Germinal center (tissue), 1 donor: Measurements from ENCODE around the gene PGBD1.
A peak's percentile ranks its signal among the peaks of the same experiment; 100 is the strongest.

Experiments used
- DNase-seq: peaks from one replicate; pipeline ENCODE4 v3.0.0; 2012; ENCODE audit warnings: mixed read lengths, low spot score

PGBD1 gene

GRCh38 chr6:28335564-28336283, 54.4 kb downstream of the PGBD1 start, which contains the start of gene ZSCAN31:
Gene ZSCAN31, minus strand, starts transcription at chr6:28336148. Its CDS starts 6,465 bp downstream, at chr6:28329683.
- peak; percentile 84 for DNase-seq

GRCh38 chr6:28336284-28337120, 55.1 kb downstream of the PGBD1 start:
- DNase-seq = no peak

- DNase-seq = no peak
Measured at GRCh38 chr6:28337121-28337520, 55.7 kb downstream of the PGBD1 start.

- DNase-seq = no peak
Measured at GRCh38 chr6:28340310-28341095, 59.1 kb downstream of the PGBD1 start.

- no peak for DNase-seq
Measured at GRCh38 chr6:28343898-28344677, 62.7 kb downstream of the PGBD1 start.

- no peak for DNase-seq
Measured at GRCh38 chr6:28345201-28345600, 63.8 kb downstream of the PGBD1 start.

GRCh38 chr6:28347119-28347518, 65.7 kb downstream of the PGBD1 start:
- DNase-seq = no peak

GRCh38 chr6:28349344-28349891, 68.0 kb downstream of the PGBD1 start:
- DNase-seq = no peak

GRCh38 chr6:28349892-28350737, 68.7 kb downstream of the PGBD1 start, which contains the start of gene ZKSCAN3:
Gene ZKSCAN3, plus strand, starts transcription at chr6:28349947. Its CDS starts 9,640 bp downstream, at chr6:28359587.
- DNase-seq = peak; percentile 71

- no peak for DNase-seq
Measured at GRCh38 chr6:28351087-28351486, 69.7 kb downstream of the PGBD1 start.

GRCh38 chr6:28351493-28351925, 70.1 kb downstream of the PGBD1 start:
- no peak for DNase-seq
